Measurements from ENCODE around the gene IL17RC.

IL17RC gene

GRCh38 chr3:9980251-9980650 lies 63.4 kb downstream of the IL17RC start:
- DNase-seq (ENCODE audit: low spot score): no peak
- no peak for TF ChIP-seq CTCF (IDR thresholded peaks at IDR 0.05; ENCODE audit: borderline replicate concordance, control extremely low read depth, extremely low read depth, insufficient read depth, missing control alignments)
- in situ Hi-C loops (cut with MboI; ENCODE audit: low sequenced_read_pairs, unreplicated experiment): no loop called here
